ENCODE data around the gene AHDC1. TPM values are rescaled to one million over a fixed set of nuclear protein-coding genes. Genes with fewer than 3 reads are reported as not detected.
A peak's percentile ranks its signal among the peaks of the same experiment; 100 is the strongest.

The AHDC1 gene
- total and polyA plus RNA-seq, 2 of the 13 experiments (the other 11 are each of a cell fraction or from before 2014, with no cell fraction given): 1.0 to 2.7 TPM

- TF ChIP-seq ELK4 (CRISPR knock-in tag; IDR thresholded peaks at IDR 0.05; ENCODE audit: borderline replicate concordance) (no peak), ZNF556 (CRISPR knock-in tag; IDR thresholded peaks at IDR 0.05; ENCODE audit: borderline replicate concordance) (0 out of 2 replicates have a peak, but pooled peaks have one; percentile 52), ZZZ3 (CRISPR knock-in tag; IDR thresholded peaks at IDR 0.05; ENCODE audit: borderline replicate concordance) (peak; percentile 90; the same call in 1 of the 2 replicates), ZNF567 (CRISPR knock-in tag; IDR thresholded peaks at IDR 0.05; ENCODE audit: borderline replicate concordance) (no peak), KLF16 (CRISPR knock-in tag; IDR thresholded peaks at IDR 0.05) (peak in 1 of 2 experiments; percentile 50; a peak in 2 of 4 replicates), IKZF5 (CRISPR knock-in tag; IDR thresholded peaks at IDR 0.05) (peak; percentile 77), MAZ (IDR thresholded peaks at IDR 0.05; ENCODE audit: borderline replicate concordance, low read depth, low read length) (no peak), MAZ (CRISPR knock-in tag; IDR thresholded peaks at IDR 0.05; ENCODE audit: low read depth) (peak; percentile 19; the same call in 1 of the 2 replicates), CENPT (CRISPR knock-in tag; IDR thresholded peaks at IDR 0.05; ENCODE audit: low read depth) (no peak), ZNF124 (CRISPR knock-in tag; IDR thresholded peaks at IDR 0.05) (no peak), HES4 (CRISPR knock-in tag; IDR thresholded peaks at IDR 0.05; ENCODE audit: borderline replicate concordance) (0 out of 2 replicates have a peak, but pooled peaks have one; percentile 19), GABPB1 (CRISPR knock-in tag; IDR thresholded peaks at IDR 0.05) (peak; percentile 73), ZNF234 (CRISPR knock-in tag; conservative IDR thresholded peaks at IDR 0.05) (no peak), ZNF468 (CRISPR knock-in tag; IDR thresholded peaks at IDR 0.05) (no peak), FOXJ3 (CRISPR knock-in tag; IDR thresholded peaks at IDR 0.05; ENCODE audit: borderline replicate concordance) (no peak), GATAD1 (CRISPR knock-in tag; IDR thresholded peaks at IDR 0.05) (0 out of 2 replicates have a peak, but pooled peaks have one; percentile 11), SSRP1 (CRISPR knock-in tag; IDR thresholded peaks at IDR 0.05) (no peak), IKZF1 (IDR thresholded peaks at IDR 0.05) (no peak), MXI1 (IDR thresholded peaks at IDR 0.05; ENCODE audit: borderline replicate concordance, low read depth, low read length) (peak; percentile 67; the same call in 1 of the 3 replicates), BRCA1 (CRISPR knock-in tag; IDR thresholded peaks at IDR 0.05) (0 out of 2 replicates have a peak, but pooled peaks have one; percentile 17)
- TF ChIP-seq, protein P1, sequence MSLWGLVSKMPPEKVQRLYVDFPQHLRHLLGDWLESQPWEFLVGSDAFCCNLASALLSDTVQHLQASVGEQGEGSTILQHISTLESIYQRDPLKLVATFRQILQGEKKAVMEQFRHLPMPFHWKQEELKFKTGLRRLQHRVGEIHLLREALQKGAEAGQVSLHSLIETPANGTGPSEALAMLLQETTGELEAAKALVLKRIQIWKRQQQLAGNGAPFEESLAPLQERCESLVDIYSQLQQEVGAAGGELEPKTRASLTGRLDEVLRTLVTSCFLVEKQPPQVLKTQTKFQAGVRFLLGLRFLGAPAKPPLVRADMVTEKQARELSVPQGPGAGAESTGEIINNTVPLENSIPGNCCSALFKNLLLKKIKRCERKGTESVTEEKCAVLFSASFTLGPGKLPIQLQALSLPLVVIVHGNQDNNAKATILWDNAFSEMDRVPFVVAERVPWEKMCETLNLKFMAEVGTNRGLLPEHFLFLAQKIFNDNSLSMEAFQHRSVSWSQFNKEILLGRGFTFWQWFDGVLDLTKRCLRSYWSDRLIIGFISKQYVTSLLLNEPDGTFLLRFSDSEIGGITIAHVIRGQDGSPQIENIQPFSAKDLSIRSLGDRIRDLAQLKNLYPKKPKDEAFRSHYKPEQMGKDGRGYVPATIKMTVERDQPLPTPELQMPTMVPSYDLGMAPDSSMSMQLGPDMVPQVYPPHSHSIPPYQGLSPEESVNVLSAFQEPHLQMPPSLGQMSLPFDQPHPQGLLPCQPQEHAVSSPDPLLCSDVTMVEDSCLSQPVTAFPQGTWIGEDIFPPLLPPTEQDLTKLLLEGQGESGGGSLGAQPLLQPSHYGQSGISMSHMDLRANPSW (CRISPR knock-in tag; IDR thresholded peaks at IDR 0.05; ENCODE audit: borderline replicate concordance): no peak
- TF ChIP-seq, protein P2, sequence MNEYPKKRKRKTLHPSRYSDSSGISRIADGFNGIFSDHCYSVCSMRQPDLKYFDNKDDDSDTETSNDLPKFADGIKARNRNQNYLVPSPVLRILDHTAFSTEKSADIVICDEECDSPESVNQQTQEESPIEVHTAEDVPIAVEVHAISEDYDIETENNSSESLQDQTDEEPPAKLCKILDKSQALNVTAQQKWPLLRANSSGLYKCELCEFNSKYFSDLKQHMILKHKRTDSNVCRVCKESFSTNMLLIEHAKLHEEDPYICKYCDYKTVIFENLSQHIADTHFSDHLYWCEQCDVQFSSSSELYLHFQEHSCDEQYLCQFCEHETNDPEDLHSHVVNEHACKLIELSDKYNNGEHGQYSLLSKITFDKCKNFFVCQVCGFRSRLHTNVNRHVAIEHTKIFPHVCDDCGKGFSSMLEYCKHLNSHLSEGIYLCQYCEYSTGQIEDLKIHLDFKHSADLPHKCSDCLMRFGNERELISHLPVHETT (CRISPR knock-in tag; conservative IDR thresholded peaks at IDR 0.05): no peak
These were observed 61.3 kb downstream of the AHDC1 start (continued) for GRCh38 chr1:27542463-27543273.

Measured in HepG2 (cell line).